ENCODE data around the gene IFIT1.
"Not testable (repeated sequence)": the region's sequence is repeated elsewhere in the genome, so short reads cannot be mapped to it uniquely, and the experiment has no call there.

IFIT1 gene

GRCh38 chr10:89442289-89442688 lies 49.9 kb downstream of the IFIT1 start:
- DNase-seq, result no peak

DNA sequence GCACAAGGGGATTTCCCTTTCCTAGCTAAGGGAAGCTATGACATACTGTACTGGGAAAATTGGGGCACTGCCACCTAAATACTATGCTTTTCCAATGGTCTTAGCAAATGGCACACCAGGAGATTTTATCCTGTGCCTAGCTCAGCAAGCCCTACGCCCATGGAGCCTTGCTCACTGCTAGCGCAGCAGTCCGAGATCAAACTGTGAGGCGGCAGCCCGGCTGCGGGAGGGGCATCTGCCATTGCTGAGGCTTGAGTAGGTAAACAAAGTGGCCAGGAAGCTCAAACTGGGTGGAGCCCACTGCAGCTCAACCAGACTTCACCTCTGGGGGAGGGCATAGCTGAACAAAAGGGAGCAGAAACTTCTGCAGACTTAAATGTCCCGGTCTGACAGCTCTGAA lies 52.4 kb downstream of the IFIT1 start:
- not testable (repeated sequence) for DNase-seq

GRCh38 chr10:89450901-89451300 lies 58.5 kb downstream of the IFIT1 start:
- DNase-seq, result no peak

- DNase-seq, result no peak
Measured at GRCh38 chr10:89452193-89452592, 59.8 kb downstream of the IFIT1 start.

GRCh38 chr10:89454561-89455347 lies 62.3 kb downstream of the IFIT1 start:
- no peak for DNase-seq
